Measurements from ENCODE around the gene UNC119B. TPM values are rescaled to one million over a fixed set of nuclear protein-coding genes. Genes with fewer than 3 reads are reported as not detected.

Gene UNC119B
- total RNA-seq, 1 donor from 2014 or later: 24.3 TPM

- Histone ChIP-seq H2AFZ (ENCODE audit: low read depth, low read length) (peak overlapping the region; percentile 80), H3K4me3 (ENCODE audit: insufficient read depth, low read depth, low read length) (peak overlapping the region; percentile 75), H3K79me2 (ENCODE audit: insufficient read depth, low read length) (peaks cover 57% of the 10 kb centered on the region), H4K20me1 (ENCODE audit: insufficient read depth, low read length) (peaks cover 52% of the 10 kb centered on the region), H3K9me3 (ENCODE audit: insufficient read depth, low read depth, low read length) (no peaks in the 10 kb centered on the region), H3K27me3 (ENCODE audit: insufficient read depth, low read length) (no peaks in the 10 kb centered on the region), H3K9ac (ENCODE audit: low read length) (peak overlapping the region; percentile 88), H3K36me3 (ENCODE audit: insufficient read depth, low read length) (no peaks in the 10 kb centered on the region), H3K4me2 (ENCODE audit: low read length) (peak overlapping the region; percentile 92), H3K4me1 (ENCODE audit: insufficient read depth, low read length) (peaks cover 13% of the 10 kb centered on the region), H3K27ac (ENCODE audit: low read depth, low read length) (peak overlapping the region; percentile 67)
- FAIRE-seq (no peak), DNase-seq (ENCODE audit: low read depth) (no peak)
- Mint-ChIP-seq H3K4me1 (ENCODE audit: low read depth, unreplicated experiment) (peaks cover 20% of the 10 kb centered on the region), H3K9me3 (ENCODE audit: unreplicated experiment) (no peaks in the 10 kb centered on the region), H3K4me3 (ENCODE audit: unreplicated experiment) (peak overlapping the region; percentile 95), H3K36me3 (ENCODE audit: low read depth, unreplicated experiment) (no peaks in the 10 kb centered on the region), H3K27me3 (ENCODE audit: low read depth, unreplicated experiment) (no peaks in the 10 kb centered on the region), H3K27ac (ENCODE audit: unreplicated experiment) (peak overlapping the region; percentile 66)
- TF ChIP-seq CTCF (IDR thresholded peaks at IDR 0.05; ENCODE audit: insufficient read depth, low read depth, low read length) (no peak), EZH2 (IDR thresholded peaks at IDR 0.05; ENCODE audit: insufficient read depth, low read length) (no peak)
These were observed 22.5 kb upstream of the UNC119B start for GRCh38 chr12:120687578-120688289.

DNA sequence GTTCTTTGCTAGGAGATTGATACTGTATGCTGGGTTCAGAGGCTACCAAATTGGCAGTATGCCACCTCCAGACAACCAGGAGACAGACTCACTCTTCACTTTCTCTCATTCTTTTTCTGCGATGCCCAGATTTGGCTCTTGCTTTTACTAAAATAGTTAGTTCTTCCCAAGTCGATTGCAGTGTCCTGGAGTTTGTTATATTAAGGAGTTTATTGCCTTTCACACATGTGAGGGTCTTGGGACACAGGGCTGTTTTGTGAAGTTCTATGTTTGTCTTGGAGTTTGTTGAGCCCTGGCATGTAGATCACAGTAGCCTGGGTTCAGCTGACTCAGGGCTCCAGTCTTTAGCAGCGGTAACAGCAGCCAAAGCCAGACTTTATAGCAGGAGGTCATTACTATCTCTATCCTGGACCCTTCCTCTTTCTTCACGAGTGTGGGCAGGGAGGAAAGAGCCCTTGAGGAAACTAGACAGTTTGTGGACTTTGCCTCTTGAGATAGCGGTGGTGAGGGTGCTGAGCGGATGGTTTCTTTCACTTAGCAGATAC, 21.7 kb upstream of the UNC119B start:
- Histone ChIP-seq H3K9ac (ENCODE audit: low read length) (peak overlapping the region; percentile 88), H3K4me3 (ENCODE audit: insufficient read depth, low read depth, low read length) (peak overlapping the region; percentile 75), H3K27me3 (ENCODE audit: insufficient read depth, low read length) (no peaks in the 10 kb centered on the region), H3K79me2 (ENCODE audit: insufficient read depth, low read length) (peaks cover 65% of the 10 kb centered on the region), H3K4me1 (ENCODE audit: insufficient read depth, low read length) (peaks cover 13% of the 10 kb centered on the region), H3K4me2 (ENCODE audit: low read length) (peak overlapping the region; percentile 92), H4K20me1 (ENCODE audit: insufficient read depth, low read length) (peaks cover 61% of the 10 kb centered on the region), H3K27ac (ENCODE audit: low read depth, low read length) (no peak overlapping the region), H2AFZ (ENCODE audit: low read depth, low read length) (no peak overlapping the region), H3K9me3 (ENCODE audit: insufficient read depth, low read depth, low read length) (no peaks in the 10 kb centered on the region), H3K36me3 (ENCODE audit: insufficient read depth, low read length) (peaks cover 2% of the 10 kb centered on the region)
- peak overlapping the region; percentile 35 for H3K27ac Mint-ChIP-seq (ENCODE audit: unreplicated experiment)
- peak overlapping the region; percentile 95 for H3K4me3 Mint-ChIP-seq (ENCODE audit: unreplicated experiment)
- FAIRE-seq: no peak
- no peak for TF ChIP-seq CTCF (IDR thresholded peaks at IDR 0.05; ENCODE audit: insufficient read depth, low read depth, low read length)
- no peak for TF ChIP-seq EZH2 (IDR thresholded peaks at IDR 0.05; ENCODE audit: insufficient read depth, low read length)
- H3K27me3 Mint-ChIP-seq (ENCODE audit: low read depth, unreplicated experiment): no peaks in the 10 kb centered on the region
- peak; percentile 27 for DNase-seq (ENCODE audit: low read depth)
- no peaks in the 10 kb centered on the region for H3K9me3 Mint-ChIP-seq (ENCODE audit: unreplicated experiment)
- H3K36me3 Mint-ChIP-seq (ENCODE audit: low read depth, unreplicated experiment): peaks cover 3% of the 10 kb centered on the region
- peaks cover 25% of the 10 kb centered on the region for H3K4me1 Mint-ChIP-seq (ENCODE audit: low read depth, unreplicated experiment)
